GM18951 (cell line): Measurements from ENCODE around the gene NDUFA9.
A peak's percentile ranks its signal among the peaks of the same experiment; 100 is the strongest.

Source experiments
- POLR2A ChIP-seq: IDR thresholded peaks from 4 replicates; pipeline ENCODE4 v1.6.1; 2011; ENCODE audit warnings: mild to moderate bottlenecking; ENCODE audit not compliant: insufficient read length, insufficient read depth; ENCODE audit errors: extremely low read depth
- in situ Hi-C: fragments of 300-500 bp; cut with MboI; formaldehyde crosslinking; loops from one replicate; pipeline ENCODE4 v1.12.0; 2022; ENCODE audit warnings: low sequenced_read_pairs, mixed read lengths, inconsistent platforms; ENCODE audit not compliant: unreplicated experiment

Gene NDUFA9

GRCh38 chr12:4648501-4649357 is at the start of gene NDUFA9, which contains the start of gene AKAP3:
TSS of gene NDUFA9 (plus strand) at chr12:4649114. CDS start at chr12:4649127, 13 bp downstream.
TSS of gene AKAP3 (minus strand) at chr12:4649051. CDS start at chr12:4638196, 10,855 bp downstream.
- in situ Hi-C loops = no loop called here
- peak; percentile 90 for TF ChIP-seq POLR2A

GRCh38 chr12:4603421-4603820 is 45.5 kb upstream of the NDUFA9 start:
- TF ChIP-seq POLR2A = no peak
- in situ Hi-C loops = no loop called here

DNA sequence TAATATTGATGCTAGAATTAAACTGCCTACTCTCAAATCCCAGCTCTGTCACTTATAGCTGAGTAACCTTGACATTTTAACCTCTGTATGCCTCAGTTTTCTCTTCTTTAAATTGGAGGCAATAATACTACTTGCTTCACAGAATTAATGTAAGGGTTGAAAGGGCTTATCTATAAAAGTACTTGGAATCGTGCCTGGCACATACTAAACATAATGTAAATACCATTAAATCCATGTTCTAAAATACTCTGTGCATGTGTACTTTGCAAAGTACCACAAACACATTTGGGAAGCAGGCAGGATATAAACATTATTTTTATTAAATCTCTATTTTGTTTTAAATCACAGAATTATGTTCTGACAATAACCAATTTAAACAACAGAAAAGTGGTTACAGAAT is 45.0 kb upstream of the NDUFA9 start:
- in situ Hi-C loops = no loop called here
- TF ChIP-seq POLR2A = no peak

DNA sequence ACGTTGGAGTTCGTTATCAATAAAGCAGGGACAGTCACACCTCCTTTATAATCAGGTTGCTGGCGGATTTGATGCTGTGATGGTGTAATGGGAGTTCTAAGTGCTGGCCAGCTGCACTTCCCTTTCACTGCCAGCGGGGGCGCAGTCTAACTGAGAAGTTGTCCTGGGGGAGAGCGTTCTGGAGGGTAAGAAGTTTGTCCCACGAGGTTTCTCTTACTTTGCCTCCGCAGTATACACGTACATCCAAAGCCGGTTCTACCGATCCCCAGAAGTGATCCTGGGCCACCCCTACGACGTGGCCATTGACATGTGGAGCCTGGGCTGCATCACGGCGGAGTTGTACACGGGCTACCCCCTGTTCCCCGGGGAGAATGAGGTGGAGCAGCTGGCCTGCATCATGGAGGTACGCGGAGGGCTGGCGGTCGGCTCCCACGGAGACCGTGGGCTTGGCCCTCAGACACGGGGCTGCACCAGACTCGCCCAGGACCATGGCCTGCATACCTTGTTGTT is 44.2 kb upstream of the NDUFA9 start:
- in situ Hi-C loops = no loop called here
- TF ChIP-seq POLR2A = peak; percentile 58

- no peak for TF ChIP-seq POLR2A
- in situ Hi-C loops = no loop called here
Observed at GRCh38 chr12:4607056-4607455, 41.9 kb upstream of the NDUFA9 start.

GRCh38 chr12:4609071-4609470 is 39.8 kb upstream of the NDUFA9 start:
- in situ Hi-C loops = no loop called here
- no peak for TF ChIP-seq POLR2A

DNA sequence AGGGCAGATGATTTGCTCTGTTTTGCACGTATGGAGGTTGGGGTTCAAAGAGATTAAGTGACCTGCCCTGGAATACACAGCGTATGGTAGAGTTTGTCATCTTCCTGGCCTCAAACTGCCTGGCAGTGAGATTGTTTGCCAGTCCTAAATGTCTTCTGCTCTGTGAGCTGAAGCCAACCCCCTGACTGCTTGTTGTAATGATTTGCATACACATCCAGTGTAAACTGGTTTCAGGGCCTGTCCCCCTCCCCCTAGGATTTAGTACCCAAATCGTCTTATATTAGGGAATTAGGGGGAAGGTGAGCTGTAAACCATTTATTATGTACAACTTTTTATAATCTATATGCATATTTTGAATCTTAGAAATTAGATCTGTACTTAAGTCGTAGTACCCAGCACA is 38.4 kb upstream of the NDUFA9 start:
- TF ChIP-seq POLR2A = no peak
- in situ Hi-C loops = no loop called here

DNA sequence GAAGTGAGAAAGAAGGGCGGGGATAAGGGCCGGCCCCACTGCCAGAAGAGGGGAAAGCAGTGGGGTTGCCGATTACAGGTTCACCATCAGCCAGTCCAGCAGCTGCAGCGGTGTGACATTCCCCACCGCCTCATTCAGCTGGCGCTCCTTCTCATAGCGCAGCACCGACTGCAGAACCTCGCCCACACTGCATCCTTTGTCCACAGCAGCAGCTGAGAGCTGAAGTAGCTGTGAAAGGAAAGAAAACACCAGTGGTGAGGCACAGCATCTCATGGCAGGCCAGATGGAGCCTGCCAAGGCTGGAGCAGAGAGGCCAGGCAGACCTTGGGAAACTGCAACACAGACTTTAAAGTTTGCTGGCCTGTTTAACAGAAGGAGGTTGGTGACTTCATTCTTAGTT is 33.2 kb upstream of the NDUFA9 start:
- in situ Hi-C loops = no loop called here
- no peak for TF ChIP-seq POLR2A

GRCh38 chr12:4621511-4621910 is 27.4 kb upstream of the NDUFA9 start:
- no peak for TF ChIP-seq POLR2A
- in situ Hi-C loops = no loop called here

- in situ Hi-C loops = no loop called here
- TF ChIP-seq POLR2A = no peak
Observed at GRCh38 chr12:4626543-4626942, 22.4 kb upstream of the NDUFA9 start.

DNA sequence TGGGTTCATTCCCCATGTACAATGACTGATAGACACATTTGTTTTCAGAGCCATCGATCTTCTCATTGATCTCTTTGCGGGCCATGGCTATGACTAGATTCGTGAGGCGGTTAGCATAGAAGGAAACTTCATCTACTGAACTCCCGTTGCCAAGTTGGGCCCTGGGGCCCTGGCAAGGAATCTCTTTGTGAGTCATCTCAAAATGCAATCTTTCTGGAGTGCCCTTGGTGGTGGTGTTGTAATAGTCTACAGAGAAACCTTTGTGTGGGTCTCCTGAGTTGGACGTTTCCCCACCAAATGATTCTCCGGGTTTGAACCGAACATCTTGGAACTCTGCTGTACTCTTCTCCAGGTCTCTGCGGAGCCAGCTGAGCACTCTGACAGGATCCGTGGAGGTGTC is 20.5 kb upstream of the NDUFA9 start:
- TF ChIP-seq POLR2A = no peak
- in situ Hi-C loops = no loop called here

DNA sequence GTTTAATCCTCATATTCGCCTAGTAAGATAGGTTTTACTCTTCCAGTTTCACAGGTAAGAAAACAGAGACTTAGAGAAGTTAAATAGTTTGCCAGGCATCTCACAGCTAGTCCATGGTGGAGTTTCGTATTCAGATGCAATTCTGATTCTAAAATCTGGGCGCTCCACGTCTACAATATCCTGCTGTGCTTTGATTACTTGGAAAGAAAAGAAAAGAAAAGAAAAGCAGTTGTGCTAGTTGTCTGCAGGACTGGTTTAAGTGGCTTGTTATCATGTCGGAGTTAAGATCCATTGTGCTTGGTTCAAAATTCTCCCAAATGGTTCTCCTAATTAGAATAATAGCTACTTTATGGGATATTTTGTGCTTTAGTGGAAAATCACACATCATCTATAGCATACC is 18.7 kb upstream of the NDUFA9 start:
- in situ Hi-C loops = no loop called here

DNA sequence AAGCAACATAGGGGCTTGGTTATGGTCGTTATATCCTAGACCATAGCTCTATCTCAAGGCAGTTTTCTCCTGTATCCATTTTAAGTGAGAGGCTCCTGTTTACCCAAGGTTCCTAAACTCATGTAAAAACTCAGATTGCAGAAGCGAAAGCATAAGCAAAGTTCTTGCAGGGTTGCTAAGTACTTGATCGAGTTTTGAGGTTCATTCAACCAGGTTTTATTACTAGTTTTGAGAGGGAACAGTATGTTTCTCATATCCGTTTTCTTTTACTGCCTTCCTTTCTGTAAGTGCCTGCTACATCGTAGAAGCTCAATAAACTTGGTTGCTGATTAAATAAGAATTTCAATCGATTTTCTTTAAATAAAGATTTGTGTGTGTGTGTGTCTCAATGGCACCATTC is 5.2 kb upstream of the NDUFA9 start:
- TF ChIP-seq POLR2A = no peak
- in situ Hi-C loops = no loop called here

More for the DNA sequence above, 18.7 kb upstream of the NDUFA9 start:
- no peak for TF ChIP-seq POLR2A

DNA sequence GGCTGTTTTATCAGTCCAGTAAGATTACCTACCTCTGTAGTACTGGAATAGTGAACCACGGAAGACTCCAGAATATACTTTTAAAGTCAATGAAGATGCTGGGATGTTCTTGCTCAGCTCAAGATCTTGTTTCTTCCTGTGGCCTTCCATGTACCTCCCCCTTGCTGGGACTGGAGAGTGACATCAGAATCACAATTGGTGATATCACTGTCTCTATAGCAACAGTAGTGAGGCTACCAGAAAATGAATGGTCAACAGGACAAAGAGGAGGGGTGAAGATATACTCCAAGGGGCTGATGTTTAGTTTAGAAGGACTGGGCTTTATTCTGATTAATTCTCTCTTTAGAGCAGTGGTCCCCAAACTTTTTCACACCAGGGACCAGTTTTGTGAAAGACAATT is 3.9 kb upstream of the NDUFA9 start:
- TF ChIP-seq POLR2A = no peak
- in situ Hi-C loops = no loop called here
